ENCODE measurements around the gene ZNF776. TPM values are rescaled to one million over a fixed set of nuclear protein-coding genes. Genes with fewer than 3 reads are reported as not detected.
A peak's percentile ranks its signal among the peaks of the same experiment; 100 is the strongest.
"Not testable (repeated sequence)": the region's sequence is repeated elsewhere in the genome, so short reads cannot be mapped to it uniquely, and the experiment has no call there.

ZNF776 gene
- total RNA-seq: 10 to 100 TPM; 27.9 to 29.0 TPM

GRCh38 chr19:57746580-57747471, at the start of gene ZNF776:
Gene ZNF776, plus strand, starts transcription at chr19:57746815. Its CDS starts 244 bp downstream, at chr19:57747059.
- Mint-ChIP-seq H3K4me1 (peaks cover 15% of the 10 kb centered on the region), H3K27me3 (no peaks in the 10 kb centered on the region), H3K4me3 (peak within 1 kb of the TSS; percentile 99), H3K27ac (peak within 1 kb of the TSS; percentile 97), H3K36me3 (peaks cover 41% of the 10 kb centered on the region), H3K9me3 (peaks cover 31% of the 10 kb centered on the region)
- POLR2A ChIA-PET: interaction anchor here (0.6 to 2.4 kb wide), 16 partner anchors 9 to 743 kb away, joined by 3 to 20 read pairs (median 4); partner anchors contain the start of genes ZNF211, ZNF417, ZNF418 and ZNF551
- ATAC-seq (ENCODE audit: low read depth): peak; percentile 96
- peak; percentile 75 for DNase-seq

- H3K27me3 Mint-ChIP-seq: no peaks in the 10 kb centered on the region
- H3K9me3 Mint-ChIP-seq: peaks cover 56% of the 10 kb centered on the region
- peaks cover 89% of the 10 kb centered on the region for H3K36me3 Mint-ChIP-seq
- no peak for ATAC-seq (ENCODE audit: low read depth)
- no peak overlapping the region for H3K27ac Mint-ChIP-seq
- H3K4me1 Mint-ChIP-seq: peaks cover 2% of the 10 kb centered on the region
- no peak overlapping the region for H3K4me3 Mint-ChIP-seq
- DNase-seq: no peak
- POLR2A ChIA-PET: no interaction called here
Measured at GRCh38 chr19:57701625-57702024, 45.0 kb upstream of the ZNF776 start.

GRCh38 chr19:57706346-57706745, 40.3 kb upstream of the ZNF776 start:
- DNase-seq (no peak), ATAC-seq (ENCODE audit: low read depth) (no peak)
- Mint-ChIP-seq H3K36me3 (peaks cover 68% of the 10 kb centered on the region), H3K27me3 (no peaks in the 10 kb centered on the region), H3K4me3 (no peak overlapping the region), H3K27ac (no peak overlapping the region), H3K9me3 (peaks cover 44% of the 10 kb centered on the region), H3K4me1 (peaks cover 19% of the 10 kb centered on the region)
- POLR2A ChIA-PET: no interaction called here

GRCh38 chr19:57708641-57709361, 37.8 kb upstream of the ZNF776 start, which contains the start of gene ZNF154:
Gene ZNF154, minus strand, starts transcription at chr19:57709204. Its CDS starts 233 bp downstream, at chr19:57708971.
- DNase-seq: peak; percentile 71
- POLR2A ChIA-PET: interaction anchor here (0.5 to 2.2 kb wide), 13 partner anchors 9 to 475 kb away, joined by 3 to 16 read pairs (median 3); partner anchors contain the start of genes ZNF134, ZNF530, ZNF551 and ZNF586
- Mint-ChIP-seq H3K27ac (peak within 1 kb of the TSS; percentile 91), H3K4me1 (peaks cover 19% of the 10 kb centered on the region), H3K27me3 (no peaks in the 10 kb centered on the region), H3K36me3 (peaks cover 51% of the 10 kb centered on the region), H3K9me3 (peaks cover 37% of the 10 kb centered on the region), H3K4me3 (peak within 1 kb of the TSS; percentile 89)
- ATAC-seq (ENCODE audit: low read depth): peak; percentile 88

GRCh38 chr19:57709616-57710015, 37.0 kb upstream of the ZNF776 start:
- ATAC-seq (ENCODE audit: low read depth): no peak
- POLR2A ChIA-PET: interaction anchor here (0.7 to 2.2 kb wide), 9 partner anchors 8 to 474 kb away, joined by 3 to 16 read pairs (median 3); partner anchors contain the start of genes ZNF530, ZNF551 and ZNF671
- H3K27ac Mint-ChIP-seq: peak overlapping the region; percentile 91
- peaks cover 17% of the 10 kb centered on the region for H3K4me1 Mint-ChIP-seq
- peaks cover 34% of the 10 kb centered on the region for H3K9me3 Mint-ChIP-seq
- H3K4me3 Mint-ChIP-seq: peak overlapping the region; percentile 89
- H3K27me3 Mint-ChIP-seq: no peaks in the 10 kb centered on the region
- DNase-seq: no peak
- peaks cover 50% of the 10 kb centered on the region for H3K36me3 Mint-ChIP-seq

- Mint-ChIP-seq H3K27ac (no peak overlapping the region), H3K9me3 (peaks cover 26% of the 10 kb centered on the region), H3K4me3 (no peak overlapping the region), H3K27me3 (no peaks in the 10 kb centered on the region), H3K36me3 (peaks cover 46% of the 10 kb centered on the region), H3K4me1 (peaks cover 14% of the 10 kb centered on the region)
- ATAC-seq (ENCODE audit: low read depth) (no peak), DNase-seq (no peak)
- POLR2A ChIA-PET: no interaction called here
Measured at GRCh38 chr19:57712222-57712621, 34.4 kb upstream of the ZNF776 start.

- POLR2A ChIA-PET: interaction anchor here (1.1 kb wide), 1 partner anchor 11 kb away, joined by 3 read pairs; the partner anchor contains the start of gene ZNF154
- no peak for DNase-seq
- Mint-ChIP-seq H3K27me3 (no peaks in the 10 kb centered on the region), H3K36me3 (peaks cover 85% of the 10 kb centered on the region), H3K4me1 (peaks cover 8% of the 10 kb centered on the region), H3K4me3 (no peak overlapping the region), H3K9me3 (peaks cover 50% of the 10 kb centered on the region), H3K27ac (no peak overlapping the region)
- no peak for ATAC-seq (ENCODE audit: low read depth)
Measured at GRCh38 chr19:57719424-57719823, 27.2 kb upstream of the ZNF776 start.

GRCh38 chr19:57719901-57720519, 26.6 kb upstream of the ZNF776 start:
- ATAC-seq (ENCODE audit: low read depth): no peak
- H3K9me3 Mint-ChIP-seq: peaks cover 54% of the 10 kb centered on the region
- POLR2A ChIA-PET: interaction anchor here (1.1 kb wide), 1 partner anchor 11 kb away, joined by 3 read pairs; the partner anchor contains the start of gene ZNF154
- no peaks in the 10 kb centered on the region for H3K27me3 Mint-ChIP-seq
- DNase-seq: no peak
- H3K36me3 Mint-ChIP-seq: peaks cover 85% of the 10 kb centered on the region
- no peak overlapping the region for H3K4me3 Mint-ChIP-seq
- peaks cover 8% of the 10 kb centered on the region for H3K4me1 Mint-ChIP-seq
- no peak overlapping the region for H3K27ac Mint-ChIP-seq

GRCh38 chr19:57720878-57721277, 25.7 kb upstream of the ZNF776 start:
- no peak overlapping the region for H3K27ac Mint-ChIP-seq
- peaks cover 8% of the 10 kb centered on the region for H3K4me1 Mint-ChIP-seq
- DNase-seq: no peak
- no peak overlapping the region for H3K4me3 Mint-ChIP-seq
- H3K27me3 Mint-ChIP-seq: no peaks in the 10 kb centered on the region
- POLR2A ChIA-PET: no interaction called here
- peaks cover 54% of the 10 kb centered on the region for H3K9me3 Mint-ChIP-seq
- no peak for ATAC-seq (ENCODE audit: low read depth)
- peaks cover 83% of the 10 kb centered on the region for H3K36me3 Mint-ChIP-seq

GRCh38 chr19:57738320-57738719, 8.3 kb upstream of the ZNF776 start:
- H3K4me1 Mint-ChIP-seq; H3K36me3 Mint-ChIP-seq; ATAC-seq (ENCODE audit: low read depth); H3K27me3 Mint-ChIP-seq; H3K9me3 Mint-ChIP-seq; H3K27ac Mint-ChIP-seq; H3K4me3 Mint-ChIP-seq: not testable (repeated sequence)
- POLR2A ChIA-PET: interaction anchor here (1.3 kb wide), 1 partner anchor 8 kb away, joined by 5 read pairs; the partner anchor contains the start of gene ZNF776
- DNase-seq: peak; percentile 41

GRCh38 chr19:57738770-57739169, 7.8 kb upstream of the ZNF776 start:
- POLR2A ChIA-PET; DNase-seq; H3K4me1 Mint-ChIP-seq; ATAC-seq (ENCODE audit: low read depth); H3K4me3 Mint-ChIP-seq; H3K27ac Mint-ChIP-seq; H3K27me3 Mint-ChIP-seq; H3K36me3 Mint-ChIP-seq; H3K9me3 Mint-ChIP-seq: not testable (repeated sequence)

- Mint-ChIP-seq H3K4me1 (peaks cover 15% of the 10 kb centered on the region), H3K36me3 (peaks cover 47% of the 10 kb centered on the region), H3K9me3 (peaks cover 34% of the 10 kb centered on the region), H3K4me3 (peak overlapping the region; percentile 99), H3K27me3 (no peaks in the 10 kb centered on the region), H3K27ac (peak overlapping the region; percentile 97)
- ATAC-seq (ENCODE audit: low read depth) (no peak), DNase-seq (no peak)
- POLR2A ChIA-PET: interaction anchor here (0.6 to 2.4 kb wide), 10 partner anchors 20 to 255 kb away, joined by 3 to 20 read pairs (median 8); partner anchors contain the start of genes ZNF211, ZNF417, ZNF551 and ZNF586
Measured at GRCh38 chr19:57747472-57747807, 825 bp downstream of the ZNF776 start.

All from activated naive CD8-positive, alpha-beta T cell treated with anti-CD3 and anti-CD28 coated beads, Interleukin-2, amount 10 ng/mL, durations not matched to agents 7 days and 5 days (primary cell).